ENCODE data around the gene WRNIP1.
"Not testable (repeated sequence)": the region's sequence is repeated elsewhere in the genome, so short reads cannot be mapped to it uniquely, and the experiment has no call there.

WRNIP1 gene

DNA sequence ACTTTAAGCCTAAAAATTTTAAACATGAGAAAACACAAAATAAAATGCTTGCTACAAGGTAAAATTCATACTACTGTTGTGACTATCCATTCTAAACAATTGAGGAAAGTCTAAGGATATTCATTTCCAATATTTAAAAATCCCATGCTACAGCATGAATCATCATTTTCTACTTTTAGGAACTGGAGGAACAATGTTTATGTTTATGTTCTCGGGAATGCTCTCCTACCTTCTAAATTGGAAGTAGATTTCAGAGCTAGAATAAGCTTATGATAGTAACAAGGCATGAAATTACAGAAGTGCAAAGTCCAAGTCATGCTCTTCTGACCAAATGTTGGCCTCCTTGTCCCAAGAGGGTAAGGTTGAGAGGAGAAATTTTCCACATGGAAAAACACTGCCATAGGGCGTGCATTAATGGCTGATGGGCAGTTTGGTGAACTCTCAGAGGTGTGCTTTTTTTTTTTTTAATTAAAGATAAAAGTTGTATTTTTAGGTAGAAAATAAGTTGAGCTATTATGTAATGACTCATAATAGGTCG, 8.4 kb upstream of the WRNIP1 start:
- in situ Hi-C loops (cut with MboI; ENCODE audit: low sequenced_read_pairs, unreplicated experiment), result no loop called here
- no peak for DNase-seq (ENCODE audit: low spot score)
- TF ChIP-seq CTCF (IDR thresholded peaks at IDR 0.05; ENCODE audit: borderline replicate concordance, control extremely low read depth, extremely low read depth, insufficient read depth, missing control alignments), result no peak

GRCh38 chr6:2758980-2759379, 6.2 kb upstream of the WRNIP1 start:
- no peak for DNase-seq (ENCODE audit: low spot score)
- in situ Hi-C loops (cut with MboI; ENCODE audit: low sequenced_read_pairs, unreplicated experiment), result no loop called here
- TF ChIP-seq CTCF (IDR thresholded peaks at IDR 0.05; ENCODE audit: borderline replicate concordance, control extremely low read depth, extremely low read depth, insufficient read depth, missing control alignments), result no peak

DNA sequence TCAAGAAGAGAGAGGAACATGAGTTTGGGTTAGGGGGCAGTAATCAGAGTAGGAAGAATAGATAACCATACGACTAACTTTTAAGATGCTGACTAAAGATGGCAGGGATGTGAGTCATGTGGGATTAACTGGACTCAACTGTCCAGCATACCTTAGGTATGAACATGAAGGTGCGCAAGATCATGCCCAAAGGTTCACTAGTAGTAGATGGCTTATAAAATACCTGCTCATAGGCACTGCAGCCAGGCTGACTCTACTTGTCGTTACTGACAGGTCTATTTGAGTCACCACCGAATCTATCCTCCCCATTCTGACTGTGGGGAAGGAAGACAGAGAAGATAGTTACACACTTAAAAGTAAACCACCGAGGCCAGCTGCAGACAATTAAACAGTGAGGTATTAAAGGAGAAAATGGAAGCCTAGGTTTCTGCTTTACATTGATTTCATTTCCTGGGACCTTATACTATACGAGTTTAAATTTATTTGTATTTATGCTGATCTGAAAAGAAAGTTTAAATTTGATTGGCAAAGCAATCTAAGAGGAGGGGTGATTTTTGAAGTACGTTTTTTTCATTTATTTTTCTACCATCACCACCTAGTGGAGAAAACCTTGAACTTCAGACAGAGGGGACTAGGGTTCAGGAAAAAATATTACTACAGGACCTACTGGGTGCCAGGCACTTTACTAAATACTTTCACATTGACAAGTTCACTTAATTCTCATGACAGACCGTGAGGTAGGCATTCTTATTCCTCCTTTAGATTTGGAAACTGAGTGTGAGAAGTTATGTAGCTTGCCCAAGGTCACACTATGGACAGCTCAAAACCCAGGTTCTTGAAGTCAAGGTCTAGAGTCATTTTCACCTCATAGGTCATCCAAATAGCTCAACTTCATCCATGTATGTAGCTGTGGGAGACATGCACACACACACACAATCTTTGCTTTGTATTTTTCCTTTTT, 4.0 kb upstream of the WRNIP1 start:
- no peak for DNase-seq (ENCODE audit: low spot score)
- in situ Hi-C loops (cut with MboI; ENCODE audit: low sequenced_read_pairs, unreplicated experiment), result no loop called here
- TF ChIP-seq CTCF (IDR thresholded peaks at IDR 0.05; ENCODE audit: borderline replicate concordance, control extremely low read depth, extremely low read depth, insufficient read depth, missing control alignments), result peak; percentile 21

DNA sequence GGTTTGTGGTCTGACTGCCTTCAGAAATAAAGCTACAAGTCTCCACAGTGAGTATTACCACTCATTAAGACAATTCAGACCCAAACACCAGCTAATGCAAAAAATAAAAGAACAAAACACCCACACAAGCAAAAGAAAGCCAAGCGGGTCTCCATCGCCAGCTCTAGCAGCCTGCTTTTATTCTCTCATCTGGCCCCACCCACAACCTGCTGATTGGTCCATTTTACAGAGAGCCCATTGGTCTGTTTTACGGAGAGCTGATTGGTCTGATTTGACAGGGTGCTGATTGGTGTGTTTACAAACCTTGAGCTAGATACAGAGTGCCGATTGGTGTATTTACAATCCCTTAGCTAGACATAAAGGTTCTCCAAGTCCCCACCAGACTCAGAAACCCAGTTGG, 2.3 kb upstream of the WRNIP1 start:
- in situ Hi-C loops (cut with MboI; ENCODE audit: low sequenced_read_pairs, unreplicated experiment); DNase-seq (ENCODE audit: low spot score): not testable (repeated sequence)

DNA sequence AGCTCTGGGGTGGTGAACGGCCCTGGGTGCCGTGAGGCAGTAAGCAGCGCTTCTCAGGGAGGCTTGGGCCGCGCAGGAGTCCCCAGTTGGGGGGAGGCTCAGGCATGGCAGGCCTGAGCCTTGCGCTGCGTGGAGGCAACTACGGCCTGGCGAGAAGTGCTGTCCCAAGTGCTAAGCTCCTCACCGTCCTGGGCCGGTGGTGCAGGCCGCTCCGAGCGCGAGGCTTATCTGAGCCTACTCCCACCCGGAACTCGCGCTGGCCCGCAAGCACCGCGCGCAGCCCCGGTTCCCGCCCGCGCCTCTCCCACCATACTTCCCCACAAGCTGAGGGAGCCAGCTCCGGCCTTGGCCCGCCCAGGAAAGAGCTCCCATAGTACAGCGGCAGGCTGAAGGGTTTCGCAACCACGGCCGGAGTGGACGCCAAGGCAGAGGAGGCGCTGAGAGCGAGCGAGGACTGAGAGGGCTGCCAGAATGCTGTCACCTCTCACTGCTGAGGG, 1.8 kb upstream of the WRNIP1 start:
- DNase-seq (ENCODE audit: low spot score), result no peak
- no peak for TF ChIP-seq CTCF (IDR thresholded peaks at IDR 0.05; ENCODE audit: borderline replicate concordance, control extremely low read depth, extremely low read depth, insufficient read depth, missing control alignments)

GRCh38 chr6:2763876-2764540, 1.2 kb upstream of the WRNIP1 start:
- DNase-seq (ENCODE audit: low spot score), result no peak
- no peak for TF ChIP-seq CTCF (IDR thresholded peaks at IDR 0.05; ENCODE audit: borderline replicate concordance, control extremely low read depth, extremely low read depth, insufficient read depth, missing control alignments)
- in situ Hi-C loops (cut with MboI; ENCODE audit: low sequenced_read_pairs, unreplicated experiment), result no loop called here

More for the DNA sequence above, 1.8 kb upstream of the WRNIP1 start:
- in situ Hi-C loops (cut with MboI; ENCODE audit: low sequenced_read_pairs, unreplicated experiment), result no loop called here

Data from GM13976 (cell line).